HG02973 (cell line): ENCODE data around the gene ESRP2.

ENCODE experiments used
- ATAC-seq: cut with Tn5 transposase; IDR thresholded peaks from one replicate; pipeline ENCODE4 v1.9.1; 2021; ENCODE audit warnings: moderate library complexity; ENCODE audit not compliant: unreplicated experiment

The ESRP2 gene

GRCh38 chr16:68264128-68265077 lies 28.5 kb upstream of the ESRP2 start, which contains the start of gene SLC7A6:
Gene SLC7A6, plus strand, starts transcription at chr16:68264526. Its CDS starts 10,201 bp downstream, at chr16:68274727.
- ATAC-seq, result peak; percentile 59

- ATAC-seq, result no peak
Observed at GRCh38 chr16:68263559-68264127, 27.7 kb upstream of the ESRP2 start.

- ATAC-seq, result no peak
Observed at GRCh38 chr16:68259007-68259825, 23.3 kb upstream of the ESRP2 start.

- peak; percentile 9 for ATAC-seq
Observed at GRCh38 chr16:68257906-68258800, 22.2 kb upstream of the ESRP2 start.

- ATAC-seq, result peak; percentile 46
Observed at GRCh38 chr16:68257251-68257905, 21.5 kb upstream of the ESRP2 start.

GRCh38 chr16:68255712-68256111 lies 19.8 kb upstream of the ESRP2 start:
- ATAC-seq, result no peak

- no peak for ATAC-seq
Observed at GRCh38 chr16:68253721-68254120, 17.8 kb upstream of the ESRP2 start.

GRCh38 chr16:68252383-68252782 lies 16.5 kb upstream of the ESRP2 start:
- no peak for ATAC-seq

- no peak for ATAC-seq
Observed at GRCh38 chr16:68251832-68252231, 15.9 kb upstream of the ESRP2 start.

- no peak for ATAC-seq
Observed at GRCh38 chr16:68250951-68251350, 15.0 kb upstream of the ESRP2 start.

GRCh38 chr16:68249371-68249770 lies 13.4 kb upstream of the ESRP2 start:
- ATAC-seq, result no peak

- ATAC-seq, result no peak
Observed at GRCh38 chr16:68247932-68248331, 12.0 kb upstream of the ESRP2 start.

- no peak for ATAC-seq
Observed at GRCh38 chr16:68247400-68247799, 11.5 kb upstream of the ESRP2 start.

- ATAC-seq, result no peak
Observed at GRCh38 chr16:68246666-68247065, 10.7 kb upstream of the ESRP2 start.

GRCh38 chr16:68246121-68246520 lies 10.2 kb upstream of the ESRP2 start:
- ATAC-seq, result no peak

- peak; percentile 74 for ATAC-seq
Observed at GRCh38 chr16:68244903-68245853, 9.3 kb upstream of the ESRP2 start, which contains the start of gene PLA2G15. Gene PLA2G15, plus strand, starts transcription at chr16:68245373. Its CDS starts 54 bp downstream, at chr16:68245427.

- no peak for ATAC-seq
Observed at GRCh38 chr16:68244481-68244902, 8.6 kb upstream of the ESRP2 start.
